K562 (cell line): Measurements from ENCODE around the gene NSMF.

Experiments used
- FOXM1 ChIP-seq, 2 experiments: fragments of 450-650 bp in 1 of 2; sonication (generic) in 1 of 2; formaldehyde crosslinking in 1 of 2; IDR thresholded peaks; 2 replicates each; pipeline versions ENCODE4 v1.6.1 to v1.9.0; 2017 to 2022; ENCODE audit warnings: low read depth in 2 of 2, mild to moderate bottlenecking in 2 of 2, missing genetic modification reagents in 1 of 2, moderate library complexity in 1 of 2
- POLR2A ChIP-seq: fragments of 450-650 bp; conservative IDR thresholded peaks from 2 replicates; pipeline ENCODE4 v1.6.1; 2016
- RFX5 ChIP-seq: IDR thresholded peaks from 2 replicates; pipeline ENCODE4 v1.6.1; 2011; ENCODE audit warnings: low read depth, mild to moderate bottlenecking, improper control_type of control experiment, low read length
- SIN3A ChIP-seq, 2 experiments: fragments of 150-350 bp in 1 of 2; IDR thresholded peaks; 2 replicates each; pipeline ENCODE4 v1.6.1; 2011 to 2016; ENCODE audit warnings: borderline replicate concordance in 2 of 2, low read depth in 2 of 2, low read length in 2 of 2, mild to moderate bottlenecking in 2 of 2, moderate library complexity in 2 of 2; ENCODE audit not compliant: control insufficient read depth in 1 of 2
- SMAD1 ChIP-seq: fragments of 150-350 bp; IDR thresholded peaks from 2 replicates; pipeline ENCODE4 v1.6.1; 2014; ENCODE audit warnings: low read length, low read depth; ENCODE audit not compliant: partially characterized antibody
- SP1 ChIP-seq: sonication (generic); formaldehyde crosslinking; IDR thresholded peaks from 2 replicates; pipeline ENCODE4 v1.8.1; 2022; ENCODE audit warnings: mild to moderate bottlenecking, missing genetic modification reagents
- ZFP36 ChIP-seq: fragments of 150-350 bp; IDR thresholded peaks from 2 replicates; pipeline ENCODE4 v1.6.1; 2018; ENCODE audit warnings: low read length, low read depth; ENCODE audit not compliant: partially characterized antibody

DNA sequence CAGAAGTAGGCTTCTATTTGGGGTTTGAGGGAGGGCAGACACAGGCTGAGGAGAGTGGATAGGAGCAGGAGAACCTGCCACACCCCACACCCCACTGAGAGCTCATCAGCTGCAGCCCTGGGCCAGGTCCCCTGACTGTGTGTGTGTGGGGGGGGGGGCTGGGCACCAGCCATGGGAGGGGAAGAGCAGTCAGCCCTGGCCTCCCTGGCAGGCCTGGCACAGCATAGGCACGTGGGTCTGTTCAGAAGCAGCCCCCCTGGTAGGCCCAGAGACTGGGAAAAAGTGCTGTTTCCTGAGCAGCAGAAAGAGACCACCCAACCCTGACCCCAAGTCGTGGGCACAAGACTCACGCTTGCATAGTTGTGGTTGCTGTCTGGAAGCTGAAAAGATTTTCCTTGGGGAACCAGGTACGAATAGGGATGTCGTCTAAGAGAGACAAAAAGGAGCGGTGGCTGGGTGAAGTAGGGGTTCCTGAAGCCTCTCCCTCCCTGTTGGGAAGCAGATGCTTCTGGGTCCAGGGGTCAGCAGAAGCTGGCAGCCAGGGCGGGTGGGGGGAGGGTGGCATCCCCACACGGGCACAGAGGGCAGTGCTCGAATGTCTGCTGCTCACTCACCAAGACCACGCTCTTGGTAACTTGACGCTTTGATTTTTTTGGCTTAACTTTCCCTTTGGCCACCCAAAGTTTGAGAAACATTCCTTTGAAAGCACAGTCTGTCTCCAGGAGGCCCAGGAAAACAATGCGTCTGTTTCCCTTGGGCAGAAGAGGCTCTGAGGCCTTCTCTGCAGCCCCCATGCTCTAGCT, 2.9 kb downstream of the NSMF start:
- TF ChIP-seq FOXM1 (IDR thresholded peaks at IDR 0.05; ENCODE audit: low read depth) = no peak
- no peak for TF ChIP-seq FOXM1 (CRISPR knock-in tag; IDR thresholded peaks at IDR 0.05; ENCODE audit: low read depth)
- TF ChIP-seq POLR2A = no peak
- no peak for TF ChIP-seq SIN3A (IDR thresholded peaks at IDR 0.05; ENCODE audit: borderline replicate concordance in 2 of 2, control insufficient read depth in 1 of 2, low read depth in 2 of 2, low read length in 2 of 2)
- TF ChIP-seq RFX5 = no peak
- no peak for TF ChIP-seq SP1 (CRISPR knock-in tag)
- TF ChIP-seq ZFP36 = no peak
- no peak for TF ChIP-seq SMAD1
